COLO668 (cell line): ENCODE data around the gene MATR3.
"Not testable (repeated sequence)": the region's sequence is repeated elsewhere in the genome, so short reads cannot be mapped to it uniquely, and the experiment has no call there.

Experiments used
- DNase-seq: peaks from one replicate; lab custom pipeline; 2025; ENCODE audit not compliant: unreplicated experiment; lab: John Stamatoyannopoulos, UW

The MATR3 gene

DNA sequence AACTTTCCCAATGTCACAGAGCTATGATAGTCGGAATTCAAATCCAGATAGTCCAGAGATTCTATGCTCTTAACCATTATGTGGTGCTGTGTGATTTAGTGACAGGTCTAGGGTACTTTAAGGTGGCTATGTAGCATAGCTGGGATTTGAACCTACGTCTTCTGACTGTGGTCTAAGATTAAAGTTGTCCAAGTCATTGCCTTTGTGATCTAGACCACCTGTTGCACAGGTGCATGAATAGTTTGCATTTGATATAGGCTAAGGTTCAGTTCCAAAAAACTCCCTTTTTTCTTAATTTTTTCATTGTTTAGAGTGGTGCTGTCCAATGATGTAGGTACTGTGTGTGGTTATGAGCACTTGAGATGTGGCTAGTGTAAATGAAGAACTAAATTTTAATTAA lies 50.6 kb downstream of the MATR3 start:
- no peak for DNase-seq

DNA sequence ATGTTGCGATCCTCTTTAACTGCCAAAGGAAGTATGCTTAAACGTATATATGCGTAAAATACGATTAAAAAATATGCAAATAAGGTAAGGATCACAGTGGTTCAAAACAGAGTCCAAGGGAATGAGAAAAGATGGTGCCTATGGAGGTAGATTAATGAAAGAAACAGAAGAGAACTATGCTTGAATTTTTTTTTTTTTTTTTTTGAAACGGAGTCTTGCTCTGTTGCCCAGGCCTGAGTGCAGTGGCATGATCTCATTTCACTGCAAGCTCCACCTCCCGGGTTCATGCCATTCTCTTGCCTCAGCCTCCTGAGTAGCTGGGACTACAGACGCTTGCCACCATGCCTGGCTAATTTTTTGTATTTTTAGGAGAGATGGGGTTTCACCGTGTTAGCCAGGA lies 51.9 kb downstream of the MATR3 start:
- not testable (repeated sequence) for DNase-seq

DNA sequence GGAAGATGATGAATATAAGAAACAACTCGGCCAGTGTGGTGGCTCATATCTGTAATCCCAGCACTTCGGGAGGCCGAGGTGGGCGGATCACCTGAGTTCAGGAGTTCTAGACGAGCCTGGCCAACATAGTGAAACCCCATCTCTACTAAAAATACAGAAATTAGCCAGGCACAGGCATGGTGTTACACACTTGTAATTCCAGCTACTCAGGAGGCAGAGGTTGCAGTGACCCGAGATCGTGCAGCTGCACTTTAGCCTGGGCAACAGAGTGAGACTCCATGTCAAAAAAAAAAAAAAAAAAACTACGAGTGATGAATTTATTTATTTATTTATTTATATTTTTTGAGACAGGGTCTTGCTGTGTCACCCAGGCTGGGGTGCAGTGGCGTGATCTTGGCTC lies 54.3 kb downstream of the MATR3 start:
- not testable (repeated sequence) for DNase-seq

DNA sequence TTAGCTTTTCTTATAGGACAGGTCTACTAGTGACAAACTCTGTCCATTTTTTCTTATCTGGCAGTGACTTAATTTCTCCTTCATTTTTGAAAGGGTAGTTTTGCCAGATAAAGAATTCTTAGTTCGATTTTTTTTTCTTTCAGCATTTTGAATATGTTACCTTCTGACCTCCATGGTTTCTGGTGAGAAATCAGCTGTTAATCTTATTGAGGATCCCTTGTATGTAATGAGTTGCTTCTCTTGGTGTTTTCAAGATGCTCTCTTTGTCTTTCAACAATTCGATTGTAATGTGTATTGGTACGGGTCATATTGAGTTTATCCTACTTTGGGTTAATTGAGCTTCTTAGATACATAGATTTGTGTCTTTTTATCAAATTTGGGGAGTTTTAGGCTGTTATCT lies 60.6 kb downstream of the MATR3 start:
- no peak for DNase-seq

DNA sequence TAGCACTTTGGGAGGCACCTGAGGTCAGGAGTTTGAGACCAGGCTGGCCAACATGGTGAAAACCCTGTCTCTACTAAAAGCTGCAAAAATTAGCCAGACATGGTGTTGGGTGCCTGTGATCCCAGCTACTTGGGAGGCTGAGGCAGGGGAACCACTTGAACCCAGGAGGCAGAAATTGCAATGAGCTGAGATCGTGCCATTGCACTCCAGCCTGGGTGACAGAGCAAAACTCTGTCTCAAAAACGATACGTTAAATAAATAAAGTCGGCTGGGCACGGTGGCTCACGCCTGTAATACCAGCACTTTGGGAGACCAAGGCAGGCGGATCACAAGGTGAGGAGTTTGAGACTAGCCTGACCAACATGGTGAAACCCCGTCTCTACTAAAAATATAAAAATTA lies 62.4 kb downstream of the MATR3 start:
- not testable (repeated sequence) for DNase-seq

DNA sequence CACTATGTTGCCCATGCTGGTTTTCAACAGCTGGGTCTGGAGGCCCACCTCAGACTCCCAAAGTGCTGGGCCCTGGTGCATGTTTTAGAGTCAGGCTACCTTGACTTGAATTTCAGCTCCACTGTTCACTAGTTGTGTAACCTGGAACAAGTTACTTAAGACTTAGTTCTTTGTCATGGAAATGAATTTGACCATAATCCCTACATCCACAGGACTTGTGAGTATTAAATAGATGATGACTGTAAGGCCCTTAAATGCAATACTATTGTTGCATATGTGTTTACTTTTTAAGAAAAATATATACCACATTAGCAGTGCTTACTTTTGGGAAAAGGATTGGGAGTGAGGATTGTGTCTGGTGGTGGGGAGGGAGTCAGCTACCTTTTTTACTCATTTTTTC lies 64.5 kb downstream of the MATR3 start:
- DNase-seq = no peak

DNA sequence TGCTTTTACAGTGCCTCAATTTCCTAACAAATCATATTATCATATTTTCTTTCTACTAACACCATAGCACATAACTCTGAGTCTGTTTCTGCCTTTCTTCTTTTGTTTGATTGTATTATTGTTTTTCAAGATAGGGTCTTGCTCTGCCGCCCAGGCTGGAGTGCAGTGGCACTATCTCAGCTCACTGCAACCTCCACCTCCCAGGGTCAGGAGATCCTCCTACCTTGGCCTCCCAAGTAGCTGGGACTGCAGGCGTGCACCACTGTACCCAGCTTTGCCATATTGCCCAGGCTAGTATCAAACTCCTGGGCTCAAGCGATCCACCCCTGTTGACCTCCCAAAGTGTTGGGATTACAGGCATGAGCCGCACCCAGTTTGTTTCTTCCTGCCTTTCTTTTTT lies 66.8 kb downstream of the MATR3 start:
- DNase-seq = no peak

DNA sequence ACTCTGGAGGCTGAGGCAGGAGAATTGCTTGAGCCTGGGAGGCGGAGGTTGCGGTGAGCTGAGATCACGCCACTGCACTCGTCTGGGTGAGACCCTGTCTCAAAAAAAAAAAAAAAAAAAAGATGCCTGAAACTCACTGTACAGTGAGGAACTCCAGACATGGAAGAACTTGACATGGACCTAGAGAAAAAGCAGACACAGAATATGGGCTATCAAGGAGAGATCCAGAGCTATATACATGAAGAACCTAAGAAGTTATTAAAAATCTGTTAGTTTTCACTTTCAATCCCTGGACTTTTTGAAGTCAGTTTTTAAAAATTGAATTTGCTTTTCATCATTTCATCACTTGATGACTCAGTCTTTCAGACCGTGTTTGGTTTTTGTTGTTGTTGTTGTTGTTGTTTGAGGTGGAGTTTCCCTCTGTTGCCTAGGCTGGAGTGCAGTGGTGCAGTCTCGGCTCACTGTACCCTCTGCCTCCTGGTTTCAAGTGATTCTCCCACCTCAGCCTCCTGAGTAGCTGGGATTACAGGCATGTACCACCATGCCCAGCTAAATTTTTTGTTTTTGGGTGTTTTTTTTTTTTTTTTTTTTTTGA lies 68.4 kb downstream of the MATR3 start:
- DNase-seq = no peak

DNA sequence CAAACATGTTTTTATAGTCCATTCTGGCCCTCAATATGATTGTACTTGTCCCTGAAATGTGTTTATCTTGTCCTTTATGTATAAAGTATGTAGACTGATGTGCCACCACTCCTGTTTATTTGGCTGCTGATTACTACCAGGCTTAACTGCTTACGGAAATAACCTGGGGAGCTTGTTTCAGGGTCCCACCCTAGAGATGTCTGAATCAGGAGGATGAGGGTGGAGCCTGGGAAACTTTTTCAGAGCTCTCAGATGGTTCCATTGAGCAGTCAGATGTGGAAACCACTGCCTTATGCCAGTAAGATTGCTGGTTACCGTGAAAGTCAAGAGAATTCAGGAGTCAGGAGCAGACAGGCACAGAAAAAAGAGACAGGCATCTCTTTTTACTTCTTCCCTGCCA lies 70.4 kb downstream of the MATR3 start:
- DNase-seq = no peak

DNA sequence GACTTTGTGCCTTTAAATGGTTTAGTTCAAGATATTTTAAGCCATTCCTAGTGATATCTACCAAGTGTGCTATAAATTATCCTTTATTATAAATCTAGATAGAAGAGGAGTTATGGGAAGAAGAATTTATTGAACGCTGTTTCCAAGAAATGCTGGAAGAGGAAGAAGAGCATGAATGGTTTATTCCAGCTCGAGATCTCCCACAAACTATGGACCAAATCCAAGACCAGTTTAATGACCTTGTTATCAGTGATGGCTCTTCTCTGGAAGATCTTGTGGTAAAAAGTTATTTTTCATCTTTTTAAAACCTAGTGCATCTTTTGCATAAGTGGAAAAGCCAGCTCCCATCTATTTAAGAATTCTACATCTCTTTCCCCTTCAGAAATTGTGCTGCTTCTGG lies 70.9 kb downstream of the MATR3 start:
- DNase-seq = no peak

DNA sequence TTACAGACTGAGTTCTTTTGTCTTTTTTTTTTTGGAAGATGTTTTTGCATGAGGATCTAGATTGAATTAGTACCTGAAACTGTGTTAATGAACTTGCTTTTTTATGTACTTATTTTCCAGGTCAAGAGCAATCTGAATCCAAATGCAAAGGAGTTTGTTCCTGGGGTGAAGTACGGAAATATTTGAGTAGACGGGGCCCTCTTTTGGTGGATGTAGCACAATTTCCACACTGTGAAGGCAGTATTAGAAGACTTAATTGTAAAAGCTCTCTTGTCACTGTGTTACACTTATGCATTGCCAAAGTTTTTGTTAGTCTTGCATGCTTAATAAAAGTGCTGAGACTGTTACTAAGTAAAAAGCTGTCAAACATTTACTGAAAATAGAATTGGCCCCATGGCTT lies 75.1 kb downstream of the MATR3 start:
- DNase-seq = no peak

DNA sequence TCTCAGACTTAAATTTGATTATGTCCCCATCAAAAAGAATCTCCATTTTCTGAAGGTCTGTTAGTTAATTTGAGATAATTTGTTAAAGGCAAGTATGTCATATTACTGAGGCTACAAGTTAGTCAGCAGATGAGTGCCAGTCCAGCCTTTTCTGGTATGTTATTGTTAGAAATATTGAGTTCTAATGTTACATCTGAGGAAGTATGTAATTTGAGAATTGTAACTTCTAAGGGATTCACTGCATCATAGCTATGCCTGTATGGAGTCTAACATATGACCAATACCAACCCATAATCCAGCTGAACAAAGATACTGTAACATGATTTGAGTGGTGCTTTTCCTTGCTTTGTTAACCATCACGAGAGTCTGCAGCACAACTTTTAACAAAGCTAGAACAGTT lies 75.6 kb downstream of the MATR3 start:
- DNase-seq = no peak

DNA sequence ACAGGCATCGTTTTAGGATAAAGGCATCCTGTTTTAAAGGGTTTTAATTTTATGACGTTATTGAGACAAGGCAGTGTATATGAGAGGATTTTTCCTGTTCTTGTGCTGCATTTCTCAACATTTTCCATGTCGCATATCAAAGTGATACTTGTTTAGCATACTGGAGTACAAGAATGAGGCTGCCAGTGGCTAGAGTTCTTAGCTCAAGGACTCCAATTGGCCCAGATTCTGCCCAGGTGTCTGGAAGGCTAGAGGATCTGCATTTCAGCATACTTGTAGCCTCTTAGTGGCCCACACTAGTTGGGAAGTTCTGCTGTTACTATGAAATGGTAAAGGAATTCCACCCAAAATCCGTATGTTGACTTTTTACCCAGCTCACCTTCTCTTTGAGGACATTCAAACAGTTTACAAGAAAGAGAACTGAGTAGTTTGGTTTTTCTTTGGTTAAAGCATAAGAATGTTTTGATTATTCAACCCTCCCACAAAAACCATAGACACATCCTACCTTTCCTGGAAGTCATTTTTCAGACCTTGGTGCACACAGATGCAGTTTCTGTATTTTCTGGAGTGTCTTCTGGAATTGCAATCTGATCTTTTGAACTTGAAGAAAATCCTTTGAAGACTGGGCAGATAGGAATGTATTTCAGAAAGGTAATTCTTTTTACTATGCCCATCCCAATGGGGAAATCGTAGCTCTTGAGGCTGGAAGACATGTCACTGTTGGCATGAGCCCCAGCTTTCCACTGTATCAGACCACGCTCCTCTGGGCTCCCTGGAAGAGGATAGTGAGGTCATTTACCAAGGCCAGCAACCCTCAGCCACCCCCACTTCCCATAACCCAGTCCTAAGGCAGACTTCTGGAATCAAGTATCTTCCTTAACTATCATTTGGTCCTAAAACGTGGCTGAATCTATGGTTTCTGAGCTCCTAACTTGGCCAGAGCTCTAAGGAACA lies 78.2 kb downstream of the MATR3 start:
- no peak for DNase-seq

DNA sequence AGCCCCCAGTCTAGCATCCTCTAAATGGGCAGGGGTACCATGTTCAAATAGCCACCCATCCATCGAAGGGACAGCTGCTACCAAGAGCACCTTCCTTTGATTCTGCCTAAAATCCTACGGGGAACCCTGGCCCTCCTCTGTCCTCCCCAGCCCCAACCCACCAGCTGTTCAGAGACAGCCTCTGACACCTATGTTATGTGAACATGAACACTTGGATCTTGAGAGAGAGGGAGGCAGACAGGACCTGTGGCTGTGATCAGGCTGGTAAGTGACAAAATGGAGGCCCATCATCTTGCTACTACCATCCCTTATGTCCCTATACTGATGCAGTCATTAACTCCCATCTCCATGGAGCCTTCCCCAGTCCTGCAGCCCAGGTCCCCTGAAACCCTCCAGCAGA lies 81.4 kb downstream of the MATR3 start:
- DNase-seq = no peak

DNA sequence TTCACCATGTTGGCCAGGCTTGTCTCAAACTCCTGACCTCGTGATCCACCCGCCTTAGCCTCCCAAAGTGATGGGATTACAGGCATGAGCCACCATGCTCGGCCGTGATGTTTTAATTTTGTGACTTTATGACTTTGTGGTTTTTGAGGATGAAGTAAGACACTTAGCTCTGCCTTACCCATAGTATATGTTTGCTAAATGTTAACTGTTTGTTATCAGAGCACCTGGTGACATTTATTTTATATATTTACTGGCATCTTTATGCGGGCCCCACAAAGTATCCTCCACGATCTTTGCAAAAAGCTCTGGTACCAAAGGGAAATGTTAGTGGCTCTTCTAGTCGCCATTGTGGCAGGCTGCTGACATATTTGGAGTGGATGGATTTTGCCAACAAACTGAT lies 82.8 kb downstream of the MATR3 start:
- no peak for DNase-seq

DNA sequence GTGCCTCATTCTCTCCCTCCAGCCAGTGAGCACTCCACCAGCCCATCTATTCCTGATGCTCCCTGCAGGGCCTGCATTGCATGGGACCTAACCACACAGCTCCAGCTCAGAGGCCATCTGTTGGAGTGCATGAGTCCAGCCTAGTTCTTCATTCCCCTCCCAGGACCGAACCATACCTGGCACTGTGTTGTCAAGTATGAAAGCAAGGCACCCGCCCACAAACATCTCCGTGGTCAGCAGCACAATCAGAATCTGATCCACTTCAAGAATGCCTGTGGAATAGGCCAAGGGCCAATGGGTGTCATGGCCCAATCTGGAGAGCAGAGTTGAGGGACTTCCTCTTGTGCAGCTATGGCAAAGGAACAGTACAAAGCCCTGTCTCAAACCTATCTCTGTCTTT lies 83.7 kb downstream of the MATR3 start:
- no peak for DNase-seq

DNA sequence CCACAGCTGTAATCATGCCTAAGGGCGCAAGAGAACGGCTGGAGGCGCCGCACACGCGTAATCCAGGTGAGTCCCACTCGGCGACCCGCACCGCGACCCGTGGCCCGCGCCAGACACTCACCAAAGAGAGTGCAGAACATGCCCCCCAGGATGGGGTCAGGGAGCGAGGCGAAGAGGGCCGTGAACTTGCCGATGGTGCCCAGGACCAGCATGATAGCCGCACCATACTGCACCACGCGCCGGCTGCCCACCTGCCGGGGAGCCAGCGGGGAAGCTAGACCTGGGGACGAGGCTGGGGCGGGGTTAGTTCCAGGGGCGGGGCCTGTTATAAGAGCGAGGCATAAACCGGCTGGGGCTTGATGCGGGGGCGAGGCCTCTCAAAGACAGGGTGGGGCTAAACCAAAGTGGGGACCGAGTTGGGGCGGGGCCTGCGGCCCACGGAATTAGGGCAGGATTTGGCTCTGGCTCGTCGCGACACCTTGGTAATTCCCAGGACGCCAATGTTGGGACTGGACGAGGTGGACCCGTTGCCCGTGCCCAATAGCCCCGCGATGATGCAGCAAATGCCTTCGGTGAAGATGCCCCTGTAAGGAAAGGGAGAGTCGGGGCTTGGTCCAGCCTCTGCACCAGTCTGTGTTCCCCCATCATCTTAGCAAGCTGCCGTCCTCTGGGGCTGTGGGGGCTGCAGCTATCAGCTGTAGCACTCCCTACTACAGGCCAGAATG lies 84.7 kb downstream of the MATR3 start:
- no peak for DNase-seq

DNA sequence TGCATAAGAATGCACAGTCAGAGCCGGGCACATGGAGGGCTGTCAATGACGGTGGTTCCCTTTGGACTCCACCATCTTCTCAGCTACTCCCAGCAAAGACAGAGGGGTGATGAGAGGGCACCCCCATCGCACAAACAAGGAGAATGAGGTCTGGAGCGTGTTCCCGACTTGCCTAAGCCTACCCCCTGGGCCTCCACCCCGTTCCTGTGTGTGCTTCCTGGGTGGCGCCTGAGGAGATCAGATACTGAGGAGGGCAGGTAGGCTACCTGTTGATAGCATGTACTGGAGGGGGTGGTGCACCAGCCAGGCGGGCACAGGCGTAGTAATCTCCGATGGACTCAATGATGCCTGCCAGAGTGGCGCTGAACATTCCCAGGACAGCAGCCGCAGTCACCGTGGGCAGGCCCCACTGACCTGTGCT lies 85.4 kb downstream of the MATR3 start:
- DNase-seq = no peak

DNA sequence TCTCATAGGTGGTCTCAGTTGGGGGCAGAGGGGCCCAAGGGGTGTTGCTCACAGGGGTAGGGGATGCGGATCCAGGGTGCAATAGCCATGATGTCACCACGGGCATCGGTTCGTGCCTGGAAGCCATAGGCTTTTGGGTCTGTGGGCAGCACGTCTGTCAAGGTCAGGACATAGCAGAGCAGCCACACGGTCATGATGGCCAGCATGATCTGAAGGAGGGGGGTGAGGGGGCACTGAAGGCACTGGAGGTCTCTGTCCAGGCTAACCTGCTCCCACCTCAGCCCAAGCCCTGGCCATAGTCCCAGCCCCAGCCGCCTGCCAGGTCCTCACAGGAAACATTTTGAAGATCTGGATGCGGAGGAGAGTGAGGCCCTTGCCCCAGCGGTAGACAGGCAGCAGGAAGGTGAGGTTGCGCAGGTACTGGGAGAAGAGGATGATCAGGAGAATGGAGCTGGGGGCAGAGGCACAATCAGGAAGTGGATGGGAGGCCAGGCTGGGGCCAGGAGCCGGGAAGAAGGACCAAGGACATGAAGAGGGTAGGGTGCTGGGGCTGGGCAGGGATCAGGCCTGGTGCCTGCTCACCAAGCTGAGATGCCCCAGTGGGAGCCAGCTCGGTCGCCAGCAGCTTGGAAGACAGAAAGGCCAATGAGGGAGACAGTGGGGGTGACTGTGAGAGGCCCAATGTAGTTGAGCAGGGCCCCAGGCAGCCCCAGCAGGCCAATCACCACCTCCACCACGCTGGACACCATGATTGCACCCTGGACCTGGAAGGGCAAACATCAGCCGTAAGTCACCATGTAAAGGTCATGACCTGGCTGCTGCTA lies 86.3 kb downstream of the MATR3 start:
- no peak for DNase-seq
